ENCODE results near the gene C10orf71. TPM values are rescaled to one million over a fixed set of nuclear protein-coding genes. Genes with fewer than 3 reads are reported as not detected.

Gene C10orf71
- total RNA-seq, 1 experiment from 2014 or later: not detected

DNA sequence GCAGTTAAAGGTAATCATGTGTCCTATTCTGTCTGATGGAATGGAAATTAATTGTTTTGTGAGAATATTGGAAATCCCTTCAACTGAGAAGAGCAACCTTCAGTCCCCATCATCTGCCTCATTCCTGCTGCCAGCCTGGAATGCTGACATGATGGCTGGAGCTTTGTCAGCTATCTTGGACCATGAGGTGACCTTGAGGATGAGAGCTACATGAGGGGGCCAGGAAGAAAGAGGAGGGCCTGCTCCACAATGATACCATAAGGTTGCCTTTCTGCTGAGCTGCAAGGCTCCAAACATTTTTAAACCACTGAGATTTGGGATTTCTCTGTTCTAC lies 40.7 kb upstream of the C10orf71 start:
- Mint-ChIP-seq H3K4me1 (ENCODE audit: insufficient read depth, unreplicated experiment) (no peaks in the 10 kb centered on the region), H3K9me3 (ENCODE audit: unreplicated experiment) (no peaks in the 10 kb centered on the region), H3K27ac (ENCODE audit: low read depth, unreplicated experiment) (no peak overlapping the region), H3K36me3 (ENCODE audit: insufficient read depth, unreplicated experiment) (no peaks in the 10 kb centered on the region), H3K27me3 (ENCODE audit: insufficient read depth, unreplicated experiment) (peaks cover 10% of the 10 kb centered on the region), H3K4me3 (ENCODE audit: unreplicated experiment) (no peak overlapping the region)
- ChIA-PET CTCF (interaction anchor here (0.7 kb wide), 1 partner anchor 171 kb away, joined by 3 read pairs; no protein-coding TSS in a partner anchor), POLR2A (interaction anchor here (0.6 kb wide), 1 partner anchor 90 kb away, joined by 3 read pairs; no protein-coding TSS in a partner anchor)
- BruUV-seq (replicated peaks): no TSS peak
- intact Hi-C loops (cut with micrococcal nuclease): no loop called here
- DNase-seq (ENCODE audit: unreplicated experiment): no peak
- TF ChIP-seq, protein P1, sequence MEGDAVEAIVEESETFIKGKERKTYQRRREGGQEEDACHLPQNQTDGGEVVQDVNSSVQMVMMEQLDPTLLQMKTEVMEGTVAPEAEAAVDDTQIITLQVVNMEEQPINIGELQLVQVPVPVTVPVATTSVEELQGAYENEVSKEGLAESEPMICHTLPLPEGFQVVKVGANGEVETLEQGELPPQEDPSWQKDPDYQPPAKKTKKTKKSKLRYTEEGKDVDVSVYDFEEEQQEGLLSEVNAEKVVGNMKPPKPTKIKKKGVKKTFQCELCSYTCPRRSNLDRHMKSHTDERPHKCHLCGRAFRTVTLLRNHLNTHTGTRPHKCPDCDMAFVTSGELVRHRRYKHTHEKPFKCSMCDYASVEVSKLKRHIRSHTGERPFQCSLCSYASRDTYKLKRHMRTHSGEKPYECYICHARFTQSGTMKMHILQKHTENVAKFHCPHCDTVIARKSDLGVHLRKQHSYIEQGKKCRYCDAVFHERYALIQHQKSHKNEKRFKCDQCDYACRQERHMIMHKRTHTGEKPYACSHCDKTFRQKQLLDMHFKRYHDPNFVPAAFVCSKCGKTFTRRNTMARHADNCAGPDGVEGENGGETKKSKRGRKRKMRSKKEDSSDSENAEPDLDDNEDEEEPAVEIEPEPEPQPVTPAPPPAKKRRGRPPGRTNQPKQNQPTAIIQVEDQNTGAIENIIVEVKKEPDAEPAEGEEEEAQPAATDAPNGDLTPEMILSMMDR (IDR thresholded peaks at IDR 0.05; ENCODE audit: unreplicated experiment): no peak

DNA sequence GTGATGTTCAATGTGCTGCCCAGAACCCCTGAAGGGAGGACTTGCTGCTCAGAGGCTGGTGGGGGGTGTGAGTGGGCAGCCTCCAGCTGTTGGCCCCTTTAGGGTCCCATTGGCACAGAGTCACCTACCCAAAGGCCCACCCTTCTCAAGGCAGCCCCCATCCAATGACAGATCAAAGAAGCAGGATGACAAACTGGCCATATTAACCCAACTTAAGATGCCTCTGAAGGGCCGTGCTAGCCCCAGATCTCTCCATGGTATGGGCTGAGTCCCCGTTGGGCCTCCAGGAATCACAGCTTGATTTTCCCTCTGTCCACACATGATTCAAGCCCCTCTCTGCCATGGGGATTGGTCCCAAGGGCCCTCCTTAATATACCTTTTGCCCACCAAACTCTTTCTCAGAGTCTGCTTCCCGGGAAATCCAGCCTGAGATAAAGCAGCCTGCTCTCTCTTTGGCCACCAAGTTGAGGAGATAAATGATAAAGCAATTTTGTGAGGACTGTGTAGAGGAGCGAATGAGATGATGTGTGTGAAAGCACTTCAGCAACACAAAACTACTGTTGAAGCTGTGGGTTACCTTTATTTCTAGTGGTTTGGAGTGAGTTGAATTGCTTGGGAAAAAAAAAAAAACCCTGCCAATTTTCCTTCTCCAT lies 38.2 kb upstream of the C10orf71 start:
- H3K9me3 Mint-ChIP-seq (ENCODE audit: unreplicated experiment): no peaks in the 10 kb centered on the region
- intact Hi-C loops (cut with micrococcal nuclease): no loop called here
- peaks cover 35% of the 10 kb centered on the region for H3K27me3 Mint-ChIP-seq (ENCODE audit: insufficient read depth, unreplicated experiment)
- no TSS peak for BruUV-seq (replicated peaks)
- H3K27ac Mint-ChIP-seq (ENCODE audit: low read depth, unreplicated experiment): no peak overlapping the region
- DNase-seq (ENCODE audit: unreplicated experiment): no peak
- ChIA-PET CTCF (no interaction called here), POLR2A (no interaction called here)
- H3K36me3 Mint-ChIP-seq (ENCODE audit: insufficient read depth, unreplicated experiment): no peaks in the 10 kb centered on the region
- H3K4me1 Mint-ChIP-seq (ENCODE audit: insufficient read depth, unreplicated experiment): no peaks in the 10 kb centered on the region
- TF ChIP-seq, protein P1 (IDR thresholded peaks at IDR 0.05; ENCODE audit: unreplicated experiment): no peak
- H3K4me3 Mint-ChIP-seq (ENCODE audit: unreplicated experiment): no peak overlapping the region

DNA sequence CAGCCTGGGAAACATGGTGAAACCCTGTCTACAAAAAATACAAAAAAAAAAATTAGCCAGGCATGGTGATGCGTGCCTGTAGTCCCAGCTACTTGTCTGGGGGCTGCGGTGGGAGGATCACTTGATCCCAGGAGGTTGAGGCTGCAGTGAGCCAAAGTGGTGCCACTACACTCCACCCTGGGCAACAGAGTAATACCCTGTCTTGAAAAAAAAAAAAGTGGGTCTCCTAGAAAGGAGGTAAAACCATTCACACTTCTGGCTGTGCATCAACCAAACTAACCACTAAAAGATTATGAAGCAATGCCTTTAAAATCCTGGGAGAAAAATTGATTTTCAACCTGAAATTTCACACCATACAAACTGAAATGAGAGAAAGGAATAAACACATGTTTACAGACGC lies 35.4 kb upstream of the C10orf71 start:
- Mint-ChIP-seq H3K27me3 (ENCODE audit: insufficient read depth, unreplicated experiment) (peaks cover 61% of the 10 kb centered on the region), H3K36me3 (ENCODE audit: insufficient read depth, unreplicated experiment) (no peaks in the 10 kb centered on the region), H3K4me1 (ENCODE audit: insufficient read depth, unreplicated experiment) (no peaks in the 10 kb centered on the region), H3K9me3 (ENCODE audit: unreplicated experiment) (no peaks in the 10 kb centered on the region), H3K4me3 (ENCODE audit: unreplicated experiment) (no peak overlapping the region), H3K27ac (ENCODE audit: low read depth, unreplicated experiment) (no peak overlapping the region)
- TF ChIP-seq, protein P1 (IDR thresholded peaks at IDR 0.05; ENCODE audit: unreplicated experiment): no peak
- BruUV-seq (replicated peaks): no TSS peak
- DNase-seq (ENCODE audit: unreplicated experiment): no peak
- intact Hi-C loops (cut with micrococcal nuclease): no loop called here
- ChIA-PET POLR2A (no interaction called here), CTCF (no interaction called here)

DNA sequence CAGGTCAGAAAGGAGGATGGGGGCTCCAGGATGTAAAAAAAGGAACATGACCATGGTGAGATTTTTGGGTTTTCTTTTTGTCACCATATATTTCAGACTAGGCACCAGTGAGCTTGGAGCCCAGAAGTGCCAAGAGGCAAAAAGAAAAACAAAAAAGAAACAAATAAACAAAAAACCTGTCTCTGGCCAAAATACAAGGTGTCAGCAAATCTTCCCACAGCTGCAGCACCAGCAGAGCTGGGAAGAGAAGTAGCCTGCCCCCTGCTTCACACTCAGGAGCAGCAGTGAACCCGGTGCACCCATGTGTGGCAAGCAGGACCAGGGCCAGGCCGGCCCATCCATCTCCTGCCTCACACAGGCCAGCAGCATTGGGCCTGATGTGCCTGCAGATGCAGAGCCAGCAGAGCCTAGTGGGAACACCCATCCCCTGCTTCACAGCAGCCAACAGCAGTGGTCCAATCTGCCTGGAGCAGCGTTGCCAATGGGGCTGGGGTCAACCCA lies 34.7 kb upstream of the C10orf71 start:
- Mint-ChIP-seq H3K9me3 (ENCODE audit: unreplicated experiment) (no peaks in the 10 kb centered on the region), H3K4me1 (ENCODE audit: insufficient read depth, unreplicated experiment) (no peaks in the 10 kb centered on the region), H3K27me3 (ENCODE audit: insufficient read depth, unreplicated experiment) (peaks cover 67% of the 10 kb centered on the region), H3K27ac (ENCODE audit: low read depth, unreplicated experiment) (no peak overlapping the region), H3K36me3 (ENCODE audit: insufficient read depth, unreplicated experiment) (no peaks in the 10 kb centered on the region), H3K4me3 (ENCODE audit: unreplicated experiment) (no peak overlapping the region)
- ChIA-PET CTCF (no interaction called here), POLR2A (no interaction called here)
- TF ChIP-seq, protein P1 (IDR thresholded peaks at IDR 0.05; ENCODE audit: unreplicated experiment): no peak
- no peak for DNase-seq (ENCODE audit: unreplicated experiment)
- intact Hi-C loops (cut with micrococcal nuclease): no loop called here
- no TSS peak for BruUV-seq (replicated peaks)

Measured in MCF 10A (cell line).